ENCODE measurements around the gene DDX51. TPM values are rescaled to one million over a fixed set of nuclear protein-coding genes. Genes with fewer than 3 reads are reported as not detected.

Gene DDX51
- total and polyA plus RNA-seq, 2 experiments from 2014 or later, result 12.4 to 18.3 TPM

DNA sequence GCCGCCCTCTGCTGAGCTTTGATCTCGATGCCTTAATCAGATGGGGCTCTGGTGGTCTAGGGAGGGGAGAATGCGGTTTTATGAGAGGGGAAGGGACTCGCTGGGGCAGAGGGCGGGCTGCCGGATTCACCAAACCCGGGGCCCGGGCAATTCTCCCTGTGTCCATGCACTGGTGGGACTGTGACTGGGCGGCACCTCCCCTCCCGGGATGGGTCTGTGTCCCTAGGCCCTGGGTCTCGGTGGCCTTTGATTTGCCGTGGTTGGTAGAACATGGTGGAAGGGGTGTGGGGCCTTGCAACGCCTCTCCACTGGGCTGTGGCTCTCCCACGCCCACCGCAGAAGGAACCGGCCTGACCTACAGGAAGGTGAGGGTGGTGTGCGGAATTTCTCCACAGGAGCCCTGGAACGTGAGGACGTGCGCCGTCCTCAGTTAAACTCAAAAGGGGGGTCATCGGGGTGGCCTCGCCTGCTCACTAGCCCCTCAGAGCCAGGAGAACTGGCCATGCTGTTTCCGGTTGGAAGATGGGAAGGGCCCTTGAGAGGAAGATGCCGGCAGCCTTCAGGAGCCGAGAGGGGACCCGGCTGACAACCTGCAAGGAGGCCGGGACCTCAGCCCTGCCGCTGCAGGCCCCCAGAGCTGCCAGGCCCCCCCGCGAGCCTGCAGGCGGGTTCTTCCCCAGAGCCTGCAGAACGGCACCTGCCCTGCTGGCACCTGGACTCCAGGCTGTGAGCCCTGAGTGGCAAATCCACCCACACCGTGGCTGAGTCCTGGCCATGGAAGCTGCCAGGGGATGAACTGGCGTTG, 43.7 kb upstream of the DDX51 start:
- H3K4me1 Mint-ChIP-seq, result peaks cover 10% of the 10 kb centered on the region
- DNase-seq (ENCODE audit: low spot score) (no peak), ATAC-seq (no peak)
- H3K79me2 ChIP-seq (replicated peaks; ENCODE audit: insufficient read depth), result no peaks in the 10 kb centered on the region
- H3K27me3 Mint-ChIP-seq (ENCODE audit: insufficient read depth, low read depth, poor library complexity), result peaks cover 66% of the 10 kb centered on the region
- H3K27ac Mint-ChIP-seq, result no peak overlapping the region
- no peak overlapping the region for H3K27ac ChIP-seq (ENCODE audit: low read depth)
- TF ChIP-seq, protein P1, sequence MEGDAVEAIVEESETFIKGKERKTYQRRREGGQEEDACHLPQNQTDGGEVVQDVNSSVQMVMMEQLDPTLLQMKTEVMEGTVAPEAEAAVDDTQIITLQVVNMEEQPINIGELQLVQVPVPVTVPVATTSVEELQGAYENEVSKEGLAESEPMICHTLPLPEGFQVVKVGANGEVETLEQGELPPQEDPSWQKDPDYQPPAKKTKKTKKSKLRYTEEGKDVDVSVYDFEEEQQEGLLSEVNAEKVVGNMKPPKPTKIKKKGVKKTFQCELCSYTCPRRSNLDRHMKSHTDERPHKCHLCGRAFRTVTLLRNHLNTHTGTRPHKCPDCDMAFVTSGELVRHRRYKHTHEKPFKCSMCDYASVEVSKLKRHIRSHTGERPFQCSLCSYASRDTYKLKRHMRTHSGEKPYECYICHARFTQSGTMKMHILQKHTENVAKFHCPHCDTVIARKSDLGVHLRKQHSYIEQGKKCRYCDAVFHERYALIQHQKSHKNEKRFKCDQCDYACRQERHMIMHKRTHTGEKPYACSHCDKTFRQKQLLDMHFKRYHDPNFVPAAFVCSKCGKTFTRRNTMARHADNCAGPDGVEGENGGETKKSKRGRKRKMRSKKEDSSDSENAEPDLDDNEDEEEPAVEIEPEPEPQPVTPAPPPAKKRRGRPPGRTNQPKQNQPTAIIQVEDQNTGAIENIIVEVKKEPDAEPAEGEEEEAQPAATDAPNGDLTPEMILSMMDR (conservative IDR thresholded peaks at IDR 0.05; ENCODE audit: low read depth in 2 of 2), result no peak
- no peak for TF ChIP-seq ZNF331 (CRISPR knock-in tag; IDR thresholded peaks at IDR 0.05; ENCODE audit: low read depth)
- TF ChIP-seq EZH2 (IDR thresholded peaks at IDR 0.05; ENCODE audit: low read depth, unreplicated experiment), result no peak
- TF ChIP-seq CREB1 (CRISPR knock-in tag; IDR thresholded peaks at IDR 0.05; ENCODE audit: low read depth), result no peak
- no peak for TF ChIP-seq REST (IDR thresholded peaks at IDR 0.05; ENCODE audit: unreplicated experiment)
- no peak for TF ChIP-seq NANOG (IDR thresholded peaks at IDR 0.05; ENCODE audit: borderline replicate concordance)
- TF ChIP-seq POLR2AphosphoS5 (IDR thresholded peaks at IDR 0.05; ENCODE audit: low read depth), result no peak
- TF ChIP-seq, protein P2, sequence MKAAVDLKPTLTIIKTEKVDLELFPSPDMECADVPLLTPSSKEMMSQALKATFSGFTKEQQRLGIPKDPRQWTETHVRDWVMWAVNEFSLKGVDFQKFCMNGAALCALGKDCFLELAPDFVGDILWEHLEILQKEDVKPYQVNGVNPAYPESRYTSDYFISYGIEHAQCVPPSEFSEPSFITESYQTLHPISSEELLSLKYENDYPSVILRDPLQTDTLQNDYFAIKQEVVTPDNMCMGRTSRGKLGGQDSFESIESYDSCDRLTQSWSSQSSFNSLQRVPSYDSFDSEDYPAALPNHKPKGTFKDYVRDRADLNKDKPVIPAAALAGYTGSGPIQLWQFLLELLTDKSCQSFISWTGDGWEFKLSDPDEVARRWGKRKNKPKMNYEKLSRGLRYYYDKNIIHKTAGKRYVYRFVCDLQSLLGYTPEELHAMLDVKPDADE (IDR thresholded peaks at IDR 0.05), result no peak
- TF ChIP-seq ZNF114 (CRISPR knock-in tag; IDR thresholded peaks at IDR 0.05), result no peak
- no peak for TF ChIP-seq EZH2phosphoT487 (IDR thresholded peaks at IDR 0.05; ENCODE audit: unreplicated experiment)
- no peak for TF ChIP-seq JUNB (IDR thresholded peaks at IDR 0.05; ENCODE audit: unreplicated experiment)
- TF ChIP-seq ZNF462 (CRISPR knock-in tag; IDR thresholded peaks at IDR 0.05), result no peak
- no peak for TF ChIP-seq STAT1 (IDR thresholded peaks at IDR 0.05; ENCODE audit: unreplicated experiment)
- no peak overlapping the region for H3K4me2 ChIP-seq
- H3K36me3 Mint-ChIP-seq (ENCODE audit: low read depth), result peaks cover 4% of the 10 kb centered on the region; the same call in 1 of the 3 replicates
- H3K36me3 ChIP-seq (ENCODE audit: insufficient read depth), result no peaks in the 10 kb centered on the region
- H3K4me1 ChIP-seq (ENCODE audit: insufficient read depth), result peaks cover 4% of the 10 kb centered on the region; the same call in 1 of the 2 replicates
- 0 out of 2 replicates have a peak, but pooled peaks cover 2% of the 10 kb centered on the region for H3F3A ChIP-seq (replicated peaks; ENCODE audit: low read depth)
- H4K20me1 ChIP-seq (replicated peaks; ENCODE audit: insufficient read depth), result no peaks in the 10 kb centered on the region
- peaks cover 8% of the 10 kb centered on the region; the same call in 2 of the 3 replicates for H3K9me3 Mint-ChIP-seq
- no peaks in the 10 kb centered on the region for H3K9me2 ChIP-seq (ENCODE audit: insufficient read depth)
- H3K4me3 ChIP-seq, result no peak overlapping the region
- H2AFZ ChIP-seq, result no peak overlapping the region
- H3K27me3 ChIP-seq (ENCODE audit: insufficient read depth), result peaks cover 59% of the 10 kb centered on the region
- H3K4me3 Mint-ChIP-seq, result no peak overlapping the region

Data from GM23338 (cell line).